ENCODE measurements around the gene BRD3OS.

Gene BRD3OS

GRCh38 chr9:134053401-134053871 is 28.2 kb downstream of the BRD3OS start:
- H3K9me3 Mint-ChIP-seq = no peaks in the 10 kb centered on the region
- peaks cover 39% of the 10 kb centered on the region for H3K4me1 Mint-ChIP-seq
- no peak for TF ChIP-seq CTCF (IDR thresholded peaks at IDR 0.05)
- no peak for DNase-seq
- H3K4me3 Mint-ChIP-seq = no peak overlapping the region
- no peak overlapping the region for H3K27ac Mint-ChIP-seq
- H3K36me3 Mint-ChIP-seq (ENCODE audit: low read depth) = peaks cover 10% of the 10 kb centered on the region
- H3K27me3 Mint-ChIP-seq (ENCODE audit: low read depth, poor library complexity) = no peaks in the 10 kb centered on the region

DNA sequence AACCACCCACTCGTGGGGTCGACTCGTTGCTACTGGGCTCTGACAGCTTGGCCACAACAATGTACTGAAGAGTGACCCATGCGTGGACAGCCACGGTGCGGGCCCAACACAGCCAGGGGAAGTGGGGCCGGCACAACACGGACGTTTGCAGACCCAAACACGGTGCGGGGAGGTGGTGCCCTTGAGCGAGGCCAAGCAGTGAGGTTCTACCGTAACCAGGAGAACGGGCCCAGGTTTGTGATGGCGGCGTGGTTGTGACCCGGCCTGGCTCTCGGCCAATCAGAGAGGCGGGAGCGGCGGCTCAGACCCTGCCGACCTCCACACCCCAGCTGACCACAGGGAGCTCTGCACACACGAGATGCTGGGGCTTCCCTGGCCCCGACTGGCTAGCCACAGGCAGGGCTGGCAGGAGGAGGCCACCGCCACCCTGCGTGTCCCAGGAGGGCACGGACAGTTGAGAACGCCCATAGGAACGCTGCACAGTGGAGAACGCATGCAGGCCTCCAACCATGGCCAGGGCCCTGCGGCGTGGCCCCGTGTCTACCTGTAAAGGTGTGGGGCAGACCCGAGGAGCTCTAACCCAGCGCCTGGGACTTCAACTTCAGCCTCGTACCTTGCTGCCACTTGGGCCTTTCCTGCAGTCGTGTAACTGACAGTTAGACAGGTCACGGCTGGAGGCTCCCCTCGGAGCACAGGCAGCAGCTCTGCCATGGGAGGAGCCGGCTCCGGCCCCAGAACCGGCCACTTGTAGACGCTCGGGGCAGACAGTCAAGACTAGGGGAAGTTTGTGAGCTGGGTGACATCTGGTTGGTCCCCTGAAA is 28.9 kb downstream of the BRD3OS start:
- Mint-ChIP-seq H3K27me3 (ENCODE audit: low read depth, poor library complexity) (no peaks in the 10 kb centered on the region), H3K27ac (peak overlapping the region; percentile 80), H3K4me3 (no peak overlapping the region), H3K9me3 (no peaks in the 10 kb centered on the region), H3K4me1 (peaks cover 46% of the 10 kb centered on the region), H3K36me3 (ENCODE audit: low read depth) (peaks cover 10% of the 10 kb centered on the region)
- TF ChIP-seq CTCF (IDR thresholded peaks at IDR 0.05) = no peak
- no peak for DNase-seq

DNA sequence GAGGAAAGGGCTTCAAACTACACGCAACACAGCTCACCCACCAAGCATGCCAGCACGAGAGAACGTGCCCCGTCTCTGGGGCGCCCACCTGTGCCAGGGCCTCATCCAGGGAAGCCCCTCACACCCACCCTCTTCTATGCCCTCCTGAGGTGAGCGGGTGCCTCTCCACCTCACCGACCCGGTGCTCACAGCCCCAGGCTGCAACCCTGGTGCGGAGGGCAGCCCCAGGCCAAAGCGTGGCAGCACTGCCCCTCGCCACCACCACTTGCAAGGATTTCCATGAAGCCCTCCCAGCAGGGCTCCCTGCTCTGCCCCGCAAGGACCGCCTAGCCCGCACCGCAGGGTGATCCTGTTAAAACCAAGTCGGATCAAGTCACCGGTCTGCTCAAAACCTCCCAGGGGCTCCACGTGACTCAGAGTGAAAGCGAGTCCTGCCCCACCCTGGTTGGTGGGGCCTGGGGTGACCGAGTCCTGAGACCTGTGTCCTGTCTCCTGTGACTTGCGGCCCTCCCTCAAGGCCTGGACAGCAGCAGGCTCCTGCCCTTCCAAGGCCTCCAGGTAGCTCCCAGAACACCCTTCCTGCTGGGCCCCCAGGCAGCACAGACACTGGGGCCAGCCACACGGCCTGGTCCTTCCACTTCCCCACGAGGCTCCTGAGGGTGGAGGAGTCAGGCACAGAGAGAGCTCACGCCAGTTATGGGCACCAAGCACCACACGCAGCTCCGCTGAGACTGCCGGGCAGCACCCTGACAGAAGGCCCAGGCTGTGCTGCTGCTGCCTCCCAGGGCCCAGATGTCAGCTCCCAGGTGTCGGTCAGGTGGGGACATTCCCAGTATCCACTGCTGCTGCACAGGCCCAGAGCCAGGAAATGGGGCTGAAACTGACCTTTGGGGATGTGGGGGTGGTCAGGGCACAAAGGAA is 29.9 kb downstream of the BRD3OS start:
- H3K9me3 Mint-ChIP-seq = no peaks in the 10 kb centered on the region
- peak overlapping the region; percentile 78 for H3K27ac Mint-ChIP-seq
- peak; percentile 2 for DNase-seq
- peaks cover 56% of the 10 kb centered on the region for H3K4me1 Mint-ChIP-seq
- no peak for TF ChIP-seq CTCF (IDR thresholded peaks at IDR 0.05)
- no peak overlapping the region for H3K4me3 Mint-ChIP-seq
- H3K36me3 Mint-ChIP-seq (ENCODE audit: low read depth) = peaks cover 10% of the 10 kb centered on the region
- H3K27me3 Mint-ChIP-seq (ENCODE audit: low read depth, poor library complexity) = no peaks in the 10 kb centered on the region

DNA sequence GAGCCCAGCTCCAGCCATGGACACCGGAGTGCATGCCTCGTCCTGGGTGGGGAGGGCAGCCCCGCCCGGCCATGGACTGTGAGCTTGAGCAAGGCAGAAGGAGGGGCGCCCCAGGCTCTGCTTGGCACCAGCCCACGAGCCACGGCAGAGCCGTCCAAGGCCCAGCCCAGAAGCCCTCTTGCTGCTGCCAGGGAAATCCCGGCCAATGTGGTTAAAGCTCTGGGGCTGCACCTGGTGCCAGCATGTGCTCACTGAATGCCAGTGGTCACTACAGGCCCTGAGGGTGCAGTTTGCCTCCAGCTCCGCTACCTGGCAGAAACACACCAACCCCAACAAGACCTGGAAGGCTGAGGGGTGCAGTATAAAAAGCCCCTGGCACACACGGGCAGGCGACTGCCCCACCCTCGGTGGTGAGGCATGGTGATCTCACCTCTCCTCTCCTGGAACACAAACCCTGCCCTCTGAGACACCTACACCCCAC is 30.7 kb downstream of the BRD3OS start:
- H3K27ac Mint-ChIP-seq = peak overlapping the region; percentile 78
- H3K4me1 Mint-ChIP-seq = peaks cover 61% of the 10 kb centered on the region
- peaks cover 8% of the 10 kb centered on the region for H3K36me3 Mint-ChIP-seq (ENCODE audit: low read depth)
- no peak overlapping the region for H3K4me3 Mint-ChIP-seq
- DNase-seq = no peak
- no peaks in the 10 kb centered on the region for H3K9me3 Mint-ChIP-seq
- peaks cover 3% of the 10 kb centered on the region for H3K27me3 Mint-ChIP-seq (ENCODE audit: low read depth, poor library complexity)
- no peak for TF ChIP-seq CTCF (IDR thresholded peaks at IDR 0.05)

DNA sequence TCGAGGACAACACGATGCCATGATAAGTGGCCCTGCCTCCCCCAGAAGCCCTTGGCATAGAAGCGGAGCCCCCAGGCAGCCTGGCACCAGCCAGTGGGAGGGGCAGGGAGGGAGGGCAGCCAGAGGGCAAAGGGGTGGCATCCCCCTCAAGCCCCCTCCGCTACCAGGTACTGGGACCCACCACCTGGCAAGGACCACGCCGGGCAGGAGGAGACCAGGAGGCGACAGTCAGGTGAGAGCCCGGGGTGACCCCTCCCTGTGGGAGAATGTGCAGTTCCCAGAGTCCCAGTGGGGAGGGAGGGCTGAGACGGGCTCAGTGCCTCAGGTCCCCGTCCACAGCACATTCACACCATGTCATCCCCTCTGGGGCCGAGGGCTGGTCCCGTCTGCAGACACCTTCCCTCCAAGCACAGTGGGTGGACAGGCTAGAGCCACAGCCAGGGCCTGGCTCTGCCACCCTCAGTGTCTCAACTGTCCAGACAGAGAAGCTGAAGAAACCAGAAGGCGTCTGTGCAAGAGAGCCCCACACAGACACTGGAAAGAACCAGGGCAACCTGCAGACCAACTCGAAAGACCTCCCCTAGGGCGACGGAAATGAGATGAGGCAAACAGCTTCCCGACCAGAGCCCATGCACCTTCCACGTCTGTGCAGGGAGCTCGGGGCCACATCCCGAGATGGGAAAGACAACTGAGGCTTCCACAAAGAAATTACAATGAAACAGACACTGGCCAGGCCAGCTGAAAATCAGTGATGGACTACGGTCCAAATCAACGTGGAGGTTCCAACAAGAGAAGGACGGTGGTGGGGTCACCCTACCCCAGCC is 31.4 kb downstream of the BRD3OS start:
- Mint-ChIP-seq H3K9me3 (no peaks in the 10 kb centered on the region), H3K36me3 (ENCODE audit: low read depth) (peaks cover 1% of the 10 kb centered on the region), H3K27me3 (ENCODE audit: low read depth, poor library complexity) (peaks cover 3% of the 10 kb centered on the region), H3K4me3 (no peak overlapping the region), H3K27ac (peak overlapping the region; percentile 78), H3K4me1 (peaks cover 57% of the 10 kb centered on the region)
- no peak for DNase-seq
- TF ChIP-seq CTCF (IDR thresholded peaks at IDR 0.05) = no peak

All from nephron progenitor cell (in vitro differentiated cells).